ENCODE data around the gene PCGF5. TPM values are rescaled to one million over a fixed set of nuclear protein-coding genes. Genes with fewer than 3 reads are reported as not detected.

Gene PCGF5
- total and polyA plus RNA-seq, 10 of the 15 experiments (the other 5 are each of a cell fraction or from before 2014, with no cell fraction given): 33.2 to 79.7 (median 50.7) TPM

GRCh38 chr10:91227576-91227975 is 7.1 kb downstream of the PCGF5 start:
- BruUV-seq (replicated peaks): no TSS peak
- intact Hi-C loops (cut with micrococcal nuclease; ENCODE audit: unreplicated experiment) (no loop called here), in situ Hi-C loops (cut with MboI) (no loop called here)
- ATAC-seq (peak; percentile 71), DNase-seq (ENCODE audit: low read depth, low spot score) (no peak), FAIRE-seq (no peak)
- POLR2A ChIA-PET: interaction anchor here (0.5 to 2.1 kb wide), 4 partner anchors 11 to 132 kb away, joined by 3 to 11 read pairs (median 4); no protein-coding TSS in a partner anchor
- TF ChIP-seq NR2F1 (conservative IDR thresholded peaks at IDR 0.05) (no peak), HDAC2 (IDR thresholded peaks at IDR 0.05) (no peak), IRF3 (IDR thresholded peaks at IDR 0.05) (no peak), SIX5 (IDR thresholded peaks at IDR 0.05; ENCODE audit: low read depth, low read length, severe bottlenecking) (no peak), CHD1 (IDR thresholded peaks at IDR 0.05; ENCODE audit: low read depth, low read length) (no peak), RELA (IDR thresholded peaks at IDR 0.05; ENCODE audit: borderline replicate concordance, partially characterized antibody) (no peak), NR2C2 (IDR thresholded peaks at IDR 0.05; ENCODE audit: borderline replicate concordance, control insufficient read depth, insufficient read length, low read depth) (no peak), FOXK2 (IDR thresholded peaks at IDR 0.05) (no peak), SMC3 (IDR thresholded peaks at IDR 0.05; ENCODE audit: borderline replicate concordance, low read length) (no peak), BMI1 (IDR thresholded peaks at IDR 0.05; ENCODE audit: borderline replicate concordance) (no peak), KLF5 (IDR thresholded peaks at IDR 0.05; ENCODE audit: partially characterized antibody) (no peak), IKZF1 (conservative IDR thresholded peaks at IDR 0.05) (no peak), ZNF384 (IDR thresholded peaks at IDR 0.05; ENCODE audit: borderline replicate concordance, low read depth, low read length) (no peak), ZBED1 (IDR thresholded peaks at IDR 0.05; ENCODE audit: borderline replicate concordance) (no peak), NKRF (conservative IDR thresholded peaks at IDR 0.05) (no peak)
- Histone ChIP-seq H3K4me2 (ENCODE audit: control insufficient read depth, insufficient read depth) (no peak overlapping the region), H3K4me1 (ENCODE audit: control insufficient read depth, insufficient read depth, low read length) (peaks cover 8% of the 10 kb centered on the region), H4K20me1 (ENCODE audit: control insufficient read depth, insufficient read depth) (no peaks in the 10 kb centered on the region), H3K36me3 (ENCODE audit: control insufficient read depth in 2 of 2, insufficient read depth in 2 of 2, low read length in 1 of 2) (peaks cover 0 to 8% of the 10 kb centered on the region in 2 experiments; a peak in 2 of 4 replicates), H3K4me3 (no peak overlapping the region), H3K27me3 (replicated peaks in 1 of 2; ENCODE audit: control insufficient read depth in 2 of 2, insufficient read depth in 2 of 2, low read length in 1 of 2) (no peaks in the 10 kb centered on the region), H3K9ac (ENCODE audit: control insufficient read depth, insufficient read depth, low read length) (no peak overlapping the region), H3K79me2 (ENCODE audit: control insufficient read depth, insufficient read depth, low read length) (peaks cover 63% of the 10 kb centered on the region), H2AFZ (ENCODE audit: control insufficient read depth, low read depth, low read length) (no peak overlapping the region), H3K9me3 (replicated peaks; ENCODE audit: control insufficient read depth, insufficient read depth, low read length) (no peaks in the 10 kb centered on the region; the same call in 2 of the 3 replicates), H3K27ac (ENCODE audit: control insufficient read depth, insufficient read depth) (no peak overlapping the region)
- RAD21 ChIA-PET (ENCODE audit: unreplicated experiment): interaction anchor here (0.9 to 4.9 kb wide), 6 partner anchors 23 to 316 kb away, joined by 4 to 30 read pairs (median 5); no protein-coding TSS in a partner anchor
- CTCF ChIA-PET: interaction anchor here (1.1 to 5.0 kb wide), 8 partner anchors 10 to 221 kb away, joined by 4 to 30 read pairs (median 6); no protein-coding TSS in a partner anchor
- SMC1A ChIA-PET (ENCODE audit: uncharacterized antibody, unreplicated experiment): interaction anchor here (0.7 to 7.1 kb wide), 13 partner anchors 12 to 316 kb away, joined by 3 to 56 read pairs (median 4); no protein-coding TSS in a partner anchor
- 0% methylated on average over 1 of the region's 1 CpG for WGBS (ENCODE audit: insufficient coverage, insufficient replicate concordance, low lambda C conversion rate, missing lambda C conversion rate)

Data from GM12878 (cell line).